Aorta (tissue), 5 donors: ENCODE results near the gene DCXR. TPM values are rescaled to one million over a fixed set of nuclear protein-coding genes. Genes with fewer than 3 reads are reported as not detected.

Experiments
- ATAC-seq: fragments of 200-7000 bp; cut with Tn5 transposase; one replicate; pipeline ENCODE4 v1.9.1; 2022; ENCODE audit warnings: moderate library complexity; ENCODE audit not compliant: low FRiP score
- DNase-seq, 2 donors: peaks; one replicate each; pipeline ENCODE4 v3.0.0-alpha.2; 2020
- H3K27ac ChIP-seq, 2 donors: one replicate each; pipeline ENCODE4 v1.5.1; 2013; ENCODE audit warnings: low read length in 2 of 2, mild to moderate bottlenecking in 2 of 2, moderate library complexity in 2 of 2, control low read depth in 1 of 2, inconsistent platforms in 1 of 2, low read depth in 1 of 2
- H3K27me3 ChIP-seq, 2 donors: one replicate each; pipeline ENCODE4 v1.6.1; 2013; ENCODE audit warnings: control low read depth in 1 of 2, low read length in 1 of 2, mild to moderate bottlenecking in 1 of 2, moderate library complexity in 1 of 2; ENCODE audit not compliant: insufficient read depth in 2 of 2, control insufficient read depth in 1 of 2
- H3K36me3 ChIP-seq, 2 donors: one replicate each; pipeline ENCODE4 v1.6.1; 2013; ENCODE audit warnings: control low read depth in 1 of 2, low read length in 1 of 2, mild to moderate bottlenecking in 1 of 2; ENCODE audit not compliant: insufficient read depth in 2 of 2, control insufficient read depth in 1 of 2
- H3K4me1 ChIP-seq, 2 donors: one replicate each; pipeline ENCODE4 v1.6.1; 2013; ENCODE audit warnings: low read length in 2 of 2, control low read depth in 1 of 2, mild to moderate bottlenecking in 1 of 2, moderate library complexity in 1 of 2; ENCODE audit not compliant: insufficient read depth in 2 of 2, control insufficient read depth in 1 of 2
- H3K4me3 ChIP-seq, 2 donors: one replicate each; pipeline ENCODE4 v1.5.1; 2013; ENCODE audit warnings: low read length in 2 of 2, control low read depth in 1 of 2, mild to moderate bottlenecking in 1 of 2
- H3K9me3 ChIP-seq: one replicate; pipeline ENCODE4 v1.6.1; 2013; ENCODE audit warnings: mild to moderate bottlenecking, low read length; ENCODE audit not compliant: control insufficient read depth
- WGBS, 2 donors: extraction: QIAGEN DNeasy Blood & Tissue Kit; methylation state at CpG; one replicate each; pipeline ENCODE4 v1.1.7; 2013; 5-methylcytosine and 5-hydroxymethylcytosine counted together
- intact Hi-C, 2 donors: fragments of 100-400 bp; cut with DNase I; formaldehyde crosslinking; loops; one replicate each; pipeline versions ENCODE4 v1.14.2 to v1.15.0; 2022
- polyA plus RNA-seq, 2 donors: library from polyadenylated mRNA; stranded (reverse); fragments of 200-250 nt; gene quantifications; one replicate each; pipeline ENCODE4 v1.2.3, GENCODE V29; 2013
- total RNA-seq, 2 donors: library from RNA; stranded (reverse); fragmentation: NEBNext Ultra II Directional; extraction: Animal tissue kit (Norgen Biotek cat#: 25700); gene quantifications; one replicate each; pipeline ENCODE4 v1.2.1, GENCODE V29; 2021
- donor health status: healthy with polysubstance abuse.
- donor health status: Bipolar disorder and iron deficiency.
- donor health status: DM: no; HTN: no; CAD: no.
- donor health status: DM: no; HTN: no; CAD: no.
- donor health status: DM: yes; HTN: yes; CAD: no.

DCXR gene
- total and polyA plus RNA-seq, 4 donors: 34.9 to 81.0 (median 71.1) TPM

- Histone ChIP-seq H3K4me3 (no peak overlapping the region), H3K27me3 (no peaks in the 10 kb centered on the region), H3K4me1 (no peaks in the 10 kb centered on the region), H3K9me3 (no peaks in the 10 kb centered on the region), H3K36me3 (no peaks in the 10 kb centered on the region), H3K27ac (no peak overlapping the region)
- DNase-seq (no peak), ATAC-seq (no peak)
- 64% methylated on average over 30 of the region's 30 CpGs for WGBS, 2 donors
- intact Hi-C loops: no loop called here
Observed at GRCh38 chr17:82007495-82008257, 29.8 kb downstream of the DCXR start.

GRCh38 chr17:82007228-82007494 lies 30.3 kb downstream of the DCXR start:
- Histone ChIP-seq H3K27ac (no peak overlapping the region), H3K27me3 (no peaks in the 10 kb centered on the region), H3K4me3 (no peak overlapping the region), H3K36me3 (no peaks in the 10 kb centered on the region), H3K4me1 (no peaks in the 10 kb centered on the region), H3K9me3 (no peaks in the 10 kb centered on the region)
- DNase-seq (no peak), ATAC-seq (no peak)
- intact Hi-C loops: no loop called here
- WGBS, 2 donors: 76 to 83% methylated on average over 6 of the region's 6 CpGs

- H3K4me3 ChIP-seq: no peak overlapping the region
- no peaks in the 10 kb centered on the region for H3K9me3 ChIP-seq
- H3K27me3 ChIP-seq: no peaks in the 10 kb centered on the region
- ATAC-seq (peak; percentile 36), DNase-seq (peak; percentile 79 to 90)
- WGBS, 2 donors: 27 to 36% methylated on average over 24 of the region's 24 CpGs
- H3K27ac ChIP-seq: peak overlapping the region in 1 of 2 donors; percentile 2
- intact Hi-C loops: no loop called here
- H3K36me3 ChIP-seq: no peaks in the 10 kb centered on the region
- no peaks in the 10 kb centered on the region for H3K4me1 ChIP-seq
Observed at GRCh38 chr17:82006468-82007227, 30.8 kb downstream of the DCXR start.

GRCh38 chr17:82005701-82006348 lies 31.7 kb downstream of the DCXR start:
- H3K9me3 ChIP-seq: no peaks in the 10 kb centered on the region
- H3K4me1 ChIP-seq: no peaks in the 10 kb centered on the region
- H3K27me3 ChIP-seq: no peaks in the 10 kb centered on the region
- ATAC-seq: no peak
- no peak for DNase-seq
- no peaks in the 10 kb centered on the region for H3K36me3 ChIP-seq
- H3K4me3 ChIP-seq: no peak overlapping the region
- intact Hi-C loops: no loop called here
- WGBS, 2 donors: 72 to 77% methylated on average over 30 of the region's 30 CpGs
- no peak overlapping the region for H3K27ac ChIP-seq

GRCh38 chr17:82004517-82005455 lies 32.7 kb downstream of the DCXR start:
- peak overlapping the region; percentile 51 to 69 for H3K27ac ChIP-seq
- no peaks in the 10 kb centered on the region for H3K27me3 ChIP-seq
- H3K9me3 ChIP-seq: no peaks in the 10 kb centered on the region
- WGBS, 2 donors: 93% methylated on average over 41 of the region's 41 CpGs
- H3K4me3 ChIP-seq: no peak overlapping the region
- no peaks in the 10 kb centered on the region for H3K36me3 ChIP-seq
- no peak for ATAC-seq
- DNase-seq: no peak
- intact Hi-C loops: no loop called here
- no peaks in the 10 kb centered on the region for H3K4me1 ChIP-seq

DNA sequence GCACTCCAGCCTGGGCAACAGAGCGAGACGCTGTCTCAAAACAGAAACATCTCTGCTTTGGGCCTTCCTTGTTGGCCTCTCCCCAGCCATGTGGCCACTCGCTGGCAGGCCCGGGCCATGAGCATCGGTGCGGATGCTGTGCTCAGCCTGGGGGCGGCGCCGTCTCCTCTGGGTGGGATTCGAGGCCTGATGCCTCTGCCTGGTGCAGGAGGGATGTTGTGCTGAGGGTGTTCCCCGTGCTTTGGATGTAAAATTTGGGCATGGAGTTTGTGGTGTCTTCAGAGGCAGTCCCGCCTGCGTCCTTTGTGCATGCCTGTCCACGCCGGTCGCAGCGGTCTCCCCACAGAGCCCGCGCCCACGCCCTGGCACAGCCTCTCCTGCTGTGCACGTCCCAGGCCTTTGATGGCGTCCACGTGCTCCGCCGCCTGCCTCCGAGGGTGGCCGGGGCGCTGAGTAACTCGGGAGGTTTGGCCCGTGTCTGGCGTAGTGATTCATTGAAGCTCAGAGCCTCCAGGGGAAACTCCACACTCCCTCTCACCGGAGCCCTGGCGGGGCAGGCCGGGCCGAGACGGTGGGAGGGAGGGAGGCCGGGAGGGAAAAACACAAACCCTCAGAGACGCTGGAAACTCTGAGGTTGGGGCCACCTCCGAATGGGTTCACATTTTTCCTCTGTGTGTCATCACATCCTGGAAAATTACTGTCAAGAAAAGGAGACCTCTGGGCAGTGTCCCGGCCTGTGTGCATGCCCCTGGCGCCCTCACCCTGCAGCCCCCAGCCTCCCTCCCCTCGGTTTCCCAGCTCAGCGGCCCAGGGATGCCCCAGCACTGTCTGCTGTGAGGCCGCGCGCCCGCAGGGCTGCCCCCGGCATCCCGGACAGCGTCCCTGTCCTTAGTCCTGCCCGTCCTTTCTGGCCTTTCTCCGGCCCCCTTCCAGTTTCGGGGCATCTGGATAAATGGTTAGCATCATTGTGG lies 33.8 kb downstream of the DCXR start:
- Histone ChIP-seq H3K27ac (peak overlapping the region; percentile 51 to 83), H3K36me3 (no peaks in the 10 kb centered on the region), H3K4me1 (no peaks in the 10 kb centered on the region), H3K4me3 (no peak overlapping the region), H3K9me3 (no peaks in the 10 kb centered on the region), H3K27me3 (no peaks in the 10 kb centered on the region)
- peak; percentile 87 for ATAC-seq
- intact Hi-C loops: no loop called here
- WGBS, 2 donors: 11% methylated on average over 51 to 53 of the region's 53 CpGs
- DNase-seq: peak; percentile 93 to 96

DNA sequence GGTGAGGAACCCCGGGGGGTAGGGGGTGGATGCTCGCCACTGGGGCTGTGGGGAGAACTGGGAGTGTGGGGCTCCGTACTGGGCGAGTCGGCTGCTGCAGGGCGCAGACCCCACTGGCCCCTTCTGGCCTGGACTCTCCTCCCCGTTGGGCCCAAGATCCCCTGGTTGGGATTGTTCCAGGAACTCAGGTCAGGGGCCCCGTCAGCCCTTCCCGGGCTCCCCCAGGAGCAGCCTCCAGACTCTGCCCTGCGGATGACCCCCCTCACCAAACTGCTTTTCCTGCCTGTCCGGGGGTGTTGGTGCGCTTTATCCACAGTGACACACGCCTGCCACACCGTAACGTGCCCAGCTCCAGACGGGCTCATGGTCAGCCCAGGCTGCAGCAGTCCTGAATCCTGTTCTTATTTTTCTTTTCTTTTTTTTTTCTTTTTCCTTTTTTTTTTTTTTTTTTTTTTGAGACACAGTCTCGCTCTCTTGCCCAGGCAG lies 35.9 kb downstream of the DCXR start:
- no peaks in the 10 kb centered on the region for H3K4me1 ChIP-seq
- intact Hi-C loops: no loop called here
- H3K27ac ChIP-seq: no peak overlapping the region
- H3K36me3 ChIP-seq: no peaks in the 10 kb centered on the region
- 73 to 81% methylated on average over 15 to 17 of the region's 17 CpGs for WGBS, 2 donors
- H3K4me3 ChIP-seq: no peak overlapping the region
- no peak for DNase-seq
- H3K9me3 ChIP-seq: no peaks in the 10 kb centered on the region
- H3K27me3 ChIP-seq: no peaks in the 10 kb centered on the region
- no peak for ATAC-seq
